HFF-Myc (cell line): Measurements from ENCODE around the gene NELL1.

Experiments used
- DNase-seq: peaks from one replicate; pipeline ENCODE4 v3.0.0-alpha.2; 2011; ENCODE audit warnings: low read depth; ENCODE audit errors: extremely low read depth
- H3K4me3 ChIP-seq: replicated peaks from 2 replicates; pipeline ENCODE4 v1.5.1; 2011; ENCODE audit warnings: low read depth, mild to moderate bottlenecking, control low read depth, low read length
- TF ChIP-seq, protein P1 (sequence below): IDR thresholded peaks from 2 replicates; pipeline ENCODE4 v1.5.1; 2012; ENCODE audit warnings: mild to moderate bottlenecking, low read depth, low read length, control low read depth; ENCODE audit errors: missing control alignments

The NELL1 gene

DNA sequence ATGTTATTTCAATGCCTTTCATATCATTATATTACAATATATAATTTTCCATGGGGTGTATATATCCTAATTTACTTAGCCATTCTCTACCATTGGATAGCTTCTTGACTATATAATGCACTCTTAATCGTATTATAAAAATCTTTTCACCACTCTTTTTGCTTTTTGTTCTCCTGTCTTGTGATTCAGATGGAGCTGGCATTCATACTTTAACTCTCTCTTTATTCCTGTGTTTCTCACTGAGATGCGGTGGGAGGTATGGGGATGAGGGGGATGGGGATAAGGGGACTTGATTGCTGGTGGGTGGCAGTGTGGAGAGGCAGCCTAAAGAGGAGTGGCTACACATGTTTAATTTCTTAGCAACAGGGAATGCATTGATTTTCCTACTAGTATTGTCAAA lies 105.9 kb downstream of the NELL1 start:
- H3K4me3 ChIP-seq, result no peak overlapping the region
- DNase-seq, result no peak
- TF ChIP-seq, protein P1, sequence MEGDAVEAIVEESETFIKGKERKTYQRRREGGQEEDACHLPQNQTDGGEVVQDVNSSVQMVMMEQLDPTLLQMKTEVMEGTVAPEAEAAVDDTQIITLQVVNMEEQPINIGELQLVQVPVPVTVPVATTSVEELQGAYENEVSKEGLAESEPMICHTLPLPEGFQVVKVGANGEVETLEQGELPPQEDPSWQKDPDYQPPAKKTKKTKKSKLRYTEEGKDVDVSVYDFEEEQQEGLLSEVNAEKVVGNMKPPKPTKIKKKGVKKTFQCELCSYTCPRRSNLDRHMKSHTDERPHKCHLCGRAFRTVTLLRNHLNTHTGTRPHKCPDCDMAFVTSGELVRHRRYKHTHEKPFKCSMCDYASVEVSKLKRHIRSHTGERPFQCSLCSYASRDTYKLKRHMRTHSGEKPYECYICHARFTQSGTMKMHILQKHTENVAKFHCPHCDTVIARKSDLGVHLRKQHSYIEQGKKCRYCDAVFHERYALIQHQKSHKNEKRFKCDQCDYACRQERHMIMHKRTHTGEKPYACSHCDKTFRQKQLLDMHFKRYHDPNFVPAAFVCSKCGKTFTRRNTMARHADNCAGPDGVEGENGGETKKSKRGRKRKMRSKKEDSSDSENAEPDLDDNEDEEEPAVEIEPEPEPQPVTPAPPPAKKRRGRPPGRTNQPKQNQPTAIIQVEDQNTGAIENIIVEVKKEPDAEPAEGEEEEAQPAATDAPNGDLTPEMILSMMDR, result no peak

DNA sequence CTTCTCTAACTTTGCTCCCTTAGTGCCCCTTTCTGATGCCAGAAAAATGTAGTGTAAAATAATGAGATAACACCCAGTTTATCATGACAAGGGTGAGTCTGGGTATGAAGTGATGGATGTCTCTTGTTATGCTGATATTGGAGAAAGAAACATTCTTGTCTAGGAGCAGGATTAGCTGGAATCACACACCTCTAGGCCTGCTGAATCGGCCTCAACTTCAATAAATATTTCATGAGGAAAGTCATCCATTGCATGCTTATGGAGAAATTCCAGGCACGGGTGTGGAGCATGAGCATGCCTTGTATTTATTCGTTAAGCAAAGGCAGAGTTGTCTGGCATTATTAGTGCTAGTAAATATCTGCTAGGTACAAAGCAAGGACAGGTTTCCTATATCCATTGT lies 113.4 kb downstream of the NELL1 start:
- no peak overlapping the region for H3K4me3 ChIP-seq
- TF ChIP-seq, protein P1, result no peak
- DNase-seq, result no peak

GRCh38 chr11:20783220-20783619 lies 113.8 kb downstream of the NELL1 start:
- H3K4me3 ChIP-seq, result no peak overlapping the region
- no peak for DNase-seq
- TF ChIP-seq, protein P1, result no peak

- TF ChIP-seq, protein P1, result no peak
- H3K4me3 ChIP-seq, result no peak overlapping the region
- DNase-seq, result no peak
These were observed 121.2 kb downstream of the NELL1 start for GRCh38 chr11:20790622-20791021.

DNA sequence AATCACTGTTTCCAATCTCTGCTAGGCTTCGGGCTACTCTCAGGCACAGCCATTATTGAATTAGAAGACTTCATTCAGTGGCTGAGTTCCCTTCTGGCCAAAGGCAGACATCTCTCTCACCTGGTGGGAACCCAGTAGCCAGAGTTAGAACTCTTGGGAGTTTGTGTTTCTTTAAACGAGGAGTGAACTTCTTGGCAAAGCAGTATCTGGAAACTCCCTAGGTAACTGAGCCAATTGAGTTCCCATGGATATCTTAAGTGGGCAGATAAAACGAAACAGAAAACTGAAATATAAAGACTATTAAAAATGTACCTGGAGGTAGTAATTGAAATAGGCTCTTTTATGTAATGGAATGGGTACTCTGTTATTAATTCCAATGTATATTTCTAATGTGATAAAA lies 125.6 kb downstream of the NELL1 start:
- DNase-seq, result no peak
- TF ChIP-seq, protein P1, result no peak
- no peak overlapping the region for H3K4me3 ChIP-seq

GRCh38 chr11:20808328-20808727 lies 138.9 kb downstream of the NELL1 start:
- no peak for DNase-seq
- H3K4me3 ChIP-seq, result no peak overlapping the region
- TF ChIP-seq, protein P1, result no peak

- no peak for DNase-seq
- no peak overlapping the region for H3K4me3 ChIP-seq
- TF ChIP-seq, protein P1, result no peak
These were observed 151.7 kb downstream of the NELL1 start for GRCh38 chr11:20821046-20821445.
